HepG2 (cell line): Measurements from ENCODE around the gene CHAF1A. TPM values are rescaled to one million over a fixed set of nuclear protein-coding genes. Genes with fewer than 3 reads are reported as not detected.

ENCODE experiments used
- ARID3A ChIP-seq: IDR thresholded peaks from 2 replicates; pipeline ENCODE4 v1.6.1; 2012; ENCODE audit warnings: low read depth, low read length, improper control_type of control experiment
- ARNT ChIP-seq: fragments of 450-650 bp; IDR thresholded peaks from 2 replicates; pipeline ENCODE4 v1.6.1; 2017
- ATM ChIP-seq: fragments of 450-650 bp; IDR thresholded peaks from 2 replicates; pipeline ENCODE4 v1.7.1; 2017; ENCODE audit warnings: mild to moderate bottlenecking, borderline replicate concordance
- BRD4 ChIP-seq: sonication (generic); formaldehyde crosslinking; IDR thresholded peaks from 2 replicates; pipeline ENCODE4 v1.4.0; 2020; ENCODE audit warnings: missing genetic modification reagents
- CHCHD3 ChIP-seq: sonication (generic); formaldehyde crosslinking; IDR thresholded peaks from 2 replicates; pipeline ENCODE4 v1.8.0; 2022; ENCODE audit warnings: mild to moderate bottlenecking, missing genetic modification reagents, moderate library complexity
- CREBL2 ChIP-seq: sonication (generic); formaldehyde crosslinking; IDR thresholded peaks from 2 replicates; pipeline ENCODE4 v1.8.1; 2023; ENCODE audit warnings: missing genetic modification reagents, mild to moderate bottlenecking, borderline replicate concordance
- ELF3 ChIP-seq: IDR thresholded peaks from 2 replicates; pipeline ENCODE4 v1.6.1; 2016; ENCODE audit warnings: missing genetic modification reagents, missing compliant biosample characterization
- FOXP1 ChIP-seq, 2 experiments: fragments of 450-650 bp in 1 of 2; IDR thresholded peaks; 2 replicates each; pipeline ENCODE4 v1.6.1; 2017 to 2018; ENCODE audit warnings: antibody characterized with exemption in 1 of 2
- GATAD1 ChIP-seq: IDR thresholded peaks from 2 replicates; pipeline ENCODE4 v1.6.1; 2016; ENCODE audit warnings: missing genetic modification reagents, missing compliant biosample characterization
- HOXA3 ChIP-seq: sonication (generic); formaldehyde crosslinking; IDR thresholded peaks from 2 replicates; pipeline ENCODE4 v1.5.0; 2020; ENCODE audit warnings: missing genetic modification reagents
- HOXA5 ChIP-seq: sonication (generic); formaldehyde crosslinking; IDR thresholded peaks from 2 replicates; pipeline ENCODE4 v1.4.0; 2020; ENCODE audit warnings: missing genetic modification reagents
- NFE2L1 ChIP-seq: sonication (generic); formaldehyde crosslinking; IDR thresholded peaks from 2 replicates; pipeline ENCODE4 v1.4.0; 2020; ENCODE audit warnings: missing genetic modification reagents, mild to moderate bottlenecking, borderline replicate concordance
- NKX3-1 ChIP-seq: sonication (generic); formaldehyde crosslinking; IDR thresholded peaks from 2 replicates; pipeline ENCODE4 v1.5.0; 2020; ENCODE audit warnings: missing genetic modification reagents
- RFX5 ChIP-seq: IDR thresholded peaks from 2 replicates; pipeline ENCODE4 v1.6.1; 2011; ENCODE audit warnings: low read depth, low read length, improper control_type of control experiment
- SMAD3 ChIP-seq: sonication (generic); formaldehyde crosslinking; IDR thresholded peaks from 2 replicates; pipeline ENCODE4 v1.4.0; 2020; ENCODE audit warnings: missing genetic modification reagents
- SP2 ChIP-seq: sonication (generic); formaldehyde crosslinking; IDR thresholded peaks from 2 replicates; pipeline ENCODE4 v1.5.1; 2020; ENCODE audit warnings: mild to moderate bottlenecking, missing genetic modification reagents
- ZEB1 ChIP-seq: IDR thresholded peaks from 2 replicates; pipeline ENCODE4 v1.6.1; 2012; ENCODE audit warnings: mild to moderate bottlenecking, low read depth, inconsistent platforms; ENCODE audit not compliant: insufficient replicate concordance
- ZKSCAN1 ChIP-seq: fragments of 150-350 bp; IDR thresholded peaks from 2 replicates; pipeline ENCODE4 v1.6.1; 2014; ENCODE audit warnings: low read length
- ZNF256 ChIP-seq: sonication (generic); formaldehyde crosslinking; conservative IDR thresholded peaks from 2 replicates; pipeline ENCODE4 v1.4.0; 2020; ENCODE audit warnings: missing genetic modification reagents
- ZNF296 ChIP-seq: sonication (generic); formaldehyde crosslinking; conservative IDR thresholded peaks from 2 replicates; pipeline ENCODE4 v1.5.0; 2020; ENCODE audit warnings: mild to moderate bottlenecking, missing genetic modification reagents
- ZNF343 ChIP-seq: sonication (generic); formaldehyde crosslinking; IDR thresholded peaks from 2 replicates; pipeline ENCODE4 v1.4.0; 2020; ENCODE audit warnings: mild to moderate bottlenecking, missing genetic modification reagents
- ZNF354B ChIP-seq: sonication (generic); formaldehyde crosslinking; IDR thresholded peaks from 2 replicates; pipeline ENCODE4 v1.8.0; 2022; ENCODE audit warnings: mild to moderate bottlenecking, missing genetic modification reagents
- ZNF503 ChIP-seq: sonication (generic); formaldehyde crosslinking; IDR thresholded peaks from 2 replicates; pipeline ENCODE4 v1.4.0; 2020; ENCODE audit warnings: missing genetic modification reagents
- ZNF510 ChIP-seq: sonication (generic); formaldehyde crosslinking; IDR thresholded peaks from 2 replicates; pipeline ENCODE4 v1.4.0; 2020; ENCODE audit warnings: low read depth, mild to moderate bottlenecking, missing genetic modification reagents
- ZNF614 ChIP-seq: IDR thresholded peaks from 2 replicates; pipeline ENCODE4 v1.6.1; 2018; ENCODE audit warnings: missing biosample characterization, missing genetic modification reagents, inconsistent platforms, borderline replicate concordance
- ZNF749 ChIP-seq: sonication (generic); formaldehyde crosslinking; IDR thresholded peaks from 2 replicates; pipeline ENCODE4 v1.8.0; 2022; ENCODE audit warnings: mild to moderate bottlenecking, missing genetic modification reagents, moderate library complexity, borderline replicate concordance
- ZNF773 ChIP-seq: sonication (generic); formaldehyde crosslinking; IDR thresholded peaks from 2 replicates; pipeline ENCODE4 v1.4.0; 2020; ENCODE audit warnings: missing genetic modification reagents, borderline replicate concordance
- polyA plus RNA-seq, 8 experiments: library from polyadenylated mRNA; depleted of rRNA in 3 of 8; stranded (reverse) in 7 of 8; unstranded in 1 of 8; fragments of >200 nt; fragmentation: Illumina TruSeq in 4 of 8; extraction: Trizol in 4 of 8; gene quantifications; 2 replicates each; pipeline versions ENCODE4 v1.2.1 to v1.2.3, GENCODE V29; 2011 to 2016; ENCODE audit warnings: low read depth in 4 of 8, missing spikeins in 1 of 8, mixed read lengths in 1 of 8; ENCODE audit not compliant: insufficient read depth in 1 of 8
- total RNA-seq, 5 experiments: library from RNA; depleted of rRNA; stranded (reverse); fragments of >200 nt; fragmentation: Illumina TruSeq; extraction: Trizol; gene quantifications; 2 replicates each; pipeline ENCODE4 v1.2.3, GENCODE V29; 2016; ENCODE audit warnings: low read depth in 1 of 5
- TF ChIP-seq, protein P1 (sequence below): sonication (generic); formaldehyde crosslinking; IDR thresholded peaks from 2 replicates; pipeline ENCODE4 v1.5.0; 2020; ENCODE audit warnings: missing genetic modification reagents

CHAF1A gene
- total and polyA plus RNA-seq, 2 of the 13 experiments (the other 11 are each of a cell fraction or from before 2014, with no cell fraction given), result 11.0 to 34.8 TPM

GRCh38 chr19:4457654-4458395, 55.4 kb downstream of the CHAF1A start, which contains the start of gene UBXN6 (continued):
- TF ChIP-seq HOXA3 (CRISPR knock-in tag) (peak; percentile 88), ZEB1 (no peak), ZNF296 (CRISPR knock-in tag) (no peak), GATAD1 (CRISPR knock-in tag) (peak; percentile 93), ELF3 (CRISPR knock-in tag) (peak; percentile 61; the same call in 1 of the 2 replicates), ZNF749 (CRISPR knock-in tag) (no peak), HOXA5 (CRISPR knock-in tag) (0 out of 2 replicates have a peak, but pooled peaks have one; percentile 39), ZNF614 (0 out of 2 replicates have a peak, but pooled peaks have one; percentile 37), BRD4 (CRISPR knock-in tag) (no peak), CREBL2 (no peak), ZNF503 (CRISPR knock-in tag) (0 out of 2 replicates have a peak, but pooled peaks have one; percentile 27), NKX3-1 (0 out of 2 replicates have a peak, but pooled peaks have one; percentile 33), ZNF773 (CRISPR knock-in tag) (no peak), ATM (no peak), NFE2L1 (CRISPR knock-in tag) (no peak), CHCHD3 (no peak), SMAD3 (CRISPR knock-in tag) (0 out of 2 replicates have a peak, but pooled peaks have one; percentile 32), ZNF256 (CRISPR knock-in tag) (no peak), ARNT (no peak), ARID3A (0 out of 2 replicates have a peak, but pooled peaks have one; percentile 53), FOXP1 (IDR thresholded peaks at IDR 0.05) (no peak), FOXP1 (CRISPR knock-in tag; IDR thresholded peaks at IDR 0.05) (0 out of 2 replicates have a peak, but pooled peaks have one; percentile 17), ZNF354B (CRISPR knock-in tag) (no peak), RFX5 (peak; percentile 49; the same call in 1 of the 2 replicates), ZNF343 (CRISPR knock-in tag) (no peak), SP2 (peak; percentile 89), ZNF510 (CRISPR knock-in tag) (no peak), ZKSCAN1 (no peak)
- TF ChIP-seq, protein P1, sequence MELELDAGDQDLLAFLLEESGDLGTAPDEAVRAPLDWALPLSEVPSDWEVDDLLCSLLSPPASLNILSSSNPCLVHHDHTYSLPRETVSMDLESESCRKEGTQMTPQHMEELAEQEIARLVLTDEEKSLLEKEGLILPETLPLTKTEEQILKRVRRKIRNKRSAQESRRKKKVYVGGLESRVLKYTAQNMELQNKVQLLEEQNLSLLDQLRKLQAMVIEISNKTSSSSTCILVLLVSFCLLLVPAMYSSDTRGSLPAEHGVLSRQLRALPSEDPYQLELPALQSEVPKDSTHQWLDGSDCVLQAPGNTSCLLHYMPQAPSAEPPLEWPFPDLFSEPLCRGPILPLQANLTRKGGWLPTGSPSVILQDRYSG (CRISPR knock-in tag), result no peak
